HG02798 (cell line): ENCODE results near the gene CLEC18B.
"Not testable (repeated sequence)": the region's sequence is repeated elsewhere in the genome, so short reads cannot be mapped to it uniquely, and the experiment has no call there.

Experiments
- ATAC-seq: cut with Tn5 transposase; IDR thresholded peaks from one replicate; pipeline ENCODE4 v1.9.1; 2021; ENCODE audit warnings: mild to moderate bottlenecking; ENCODE audit not compliant: unreplicated experiment, poor library complexity

Gene CLEC18B

DNA sequence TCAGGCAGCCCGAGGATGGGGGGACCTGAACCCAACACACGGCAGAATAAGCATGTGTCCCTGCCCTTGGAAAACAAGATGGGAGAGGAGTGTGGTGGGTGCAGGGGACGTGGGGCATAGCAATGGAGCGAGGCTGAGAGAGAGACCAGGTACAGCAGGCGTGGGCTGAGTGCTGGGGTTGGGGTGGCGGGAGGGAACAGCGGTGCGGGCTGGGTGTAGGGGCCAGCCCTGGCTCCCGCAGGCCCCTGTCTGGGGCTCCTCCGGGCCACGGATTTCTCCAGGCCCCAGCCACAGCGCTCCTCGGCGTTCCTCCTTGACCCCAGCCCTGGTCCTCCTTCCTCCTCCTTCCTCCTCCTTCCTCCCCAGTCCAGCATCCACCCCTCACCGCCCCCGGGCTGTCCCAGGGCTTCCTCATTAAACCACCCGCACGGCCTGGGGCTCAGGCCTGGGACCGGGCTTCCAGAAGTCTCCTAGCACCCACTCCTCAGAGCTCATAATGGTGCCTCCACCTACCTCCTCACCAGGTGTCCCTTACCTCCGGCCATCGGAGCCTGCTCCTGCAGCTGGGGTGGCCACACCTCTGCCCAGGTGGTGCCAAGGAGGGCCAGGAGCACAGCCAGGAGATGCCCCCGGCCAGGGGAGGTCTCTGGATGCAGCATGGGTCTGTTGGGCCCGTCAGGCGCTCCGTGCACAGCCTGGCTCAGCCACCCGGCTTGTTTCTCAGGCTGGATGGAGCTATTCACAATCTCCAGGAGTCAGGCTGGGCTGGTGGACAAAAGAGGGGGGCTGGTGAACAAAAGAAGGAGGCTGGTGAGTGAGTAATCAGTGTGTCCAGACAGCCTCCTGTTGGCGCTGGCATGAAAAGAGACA, at the start of gene CLEC18B:
Gene CLEC18B, minus strand, starts transcription at position 867 of the 870 bp plus-strand sequence. Its CDS starts 208 bp downstream, at position 659.
- not testable (repeated sequence) for ATAC-seq

DNA sequence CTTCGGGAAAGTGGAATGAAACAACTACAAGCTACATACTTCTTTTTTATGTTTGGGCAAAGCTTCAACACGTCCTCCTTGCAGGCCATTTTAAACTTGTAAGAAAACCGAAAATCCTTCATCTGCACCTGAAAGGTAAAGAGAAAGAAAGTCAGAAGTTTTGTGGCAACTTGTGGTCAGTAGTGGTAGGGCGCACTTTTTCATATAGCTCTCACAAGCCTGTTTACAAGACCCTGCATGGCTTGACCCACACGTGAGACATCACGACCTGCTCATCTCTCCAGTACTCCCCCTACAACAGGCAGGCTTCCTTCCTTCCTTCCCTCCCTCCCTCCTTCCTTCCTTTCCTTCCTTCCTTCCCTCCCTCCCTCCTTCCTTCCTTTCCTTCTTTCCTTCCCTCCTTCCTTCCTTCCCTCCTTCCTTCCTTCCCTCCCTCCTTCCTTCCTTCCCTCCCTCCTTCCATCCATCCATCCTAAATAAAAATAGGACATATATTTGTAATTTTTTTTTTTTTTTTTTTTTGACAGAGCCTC, 48.7 kb upstream of the CLEC18B start:
- no peak for ATAC-seq

DNA sequence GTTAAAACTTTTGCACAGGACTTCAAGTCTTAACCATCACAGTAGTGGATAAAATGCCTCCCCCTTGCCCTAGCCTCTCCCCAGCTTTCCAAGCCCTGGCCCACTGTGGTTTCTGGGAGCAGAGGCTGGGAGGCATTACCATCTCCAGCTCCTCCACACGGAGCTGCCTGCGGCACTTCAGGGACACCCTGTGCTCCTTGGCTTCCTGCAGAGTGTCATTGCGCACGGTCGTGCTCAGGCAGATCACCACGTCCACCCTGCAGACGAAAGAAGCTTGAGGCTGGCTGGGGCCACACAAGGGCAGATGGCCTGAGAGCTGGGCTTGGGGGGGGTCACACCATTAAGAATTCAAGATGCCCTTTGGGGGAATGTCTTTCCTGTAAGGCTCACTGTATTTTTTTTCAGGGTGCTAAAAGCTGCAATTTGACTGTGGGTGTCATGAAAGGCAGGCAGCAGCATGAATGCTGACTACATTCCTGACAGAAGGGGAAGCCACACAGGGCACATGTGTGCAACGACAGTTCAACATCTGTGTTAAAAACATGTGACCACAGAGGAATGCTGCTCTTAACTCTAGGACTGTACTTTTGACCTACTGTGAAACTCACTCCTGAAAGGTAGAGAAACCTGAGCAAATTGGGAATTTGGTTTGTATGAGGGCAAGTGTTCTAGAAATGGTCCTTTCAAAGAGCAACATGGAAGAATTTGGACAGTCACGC, 47.7 kb upstream of the CLEC18B start:
- no peak for ATAC-seq

DNA sequence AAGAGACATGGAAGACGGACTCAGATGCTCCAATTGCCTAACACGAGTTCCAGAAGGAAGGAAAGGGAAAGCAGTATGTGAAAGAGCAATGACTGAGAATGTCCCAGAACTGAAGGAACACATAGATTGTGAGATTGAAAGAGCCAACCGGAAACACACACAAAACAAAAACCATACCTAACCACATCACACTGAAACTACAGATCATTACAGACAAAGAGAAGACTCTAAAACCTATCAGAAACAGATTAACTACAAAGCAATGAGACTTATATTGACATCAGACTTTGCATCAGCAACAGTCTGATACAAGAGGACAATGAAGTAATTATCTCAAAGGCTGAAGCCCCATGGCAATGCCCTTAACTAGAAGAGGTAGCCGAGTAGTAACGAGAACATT, 45.6 kb upstream of the CLEC18B start:
- ATAC-seq, result no peak

DNA sequence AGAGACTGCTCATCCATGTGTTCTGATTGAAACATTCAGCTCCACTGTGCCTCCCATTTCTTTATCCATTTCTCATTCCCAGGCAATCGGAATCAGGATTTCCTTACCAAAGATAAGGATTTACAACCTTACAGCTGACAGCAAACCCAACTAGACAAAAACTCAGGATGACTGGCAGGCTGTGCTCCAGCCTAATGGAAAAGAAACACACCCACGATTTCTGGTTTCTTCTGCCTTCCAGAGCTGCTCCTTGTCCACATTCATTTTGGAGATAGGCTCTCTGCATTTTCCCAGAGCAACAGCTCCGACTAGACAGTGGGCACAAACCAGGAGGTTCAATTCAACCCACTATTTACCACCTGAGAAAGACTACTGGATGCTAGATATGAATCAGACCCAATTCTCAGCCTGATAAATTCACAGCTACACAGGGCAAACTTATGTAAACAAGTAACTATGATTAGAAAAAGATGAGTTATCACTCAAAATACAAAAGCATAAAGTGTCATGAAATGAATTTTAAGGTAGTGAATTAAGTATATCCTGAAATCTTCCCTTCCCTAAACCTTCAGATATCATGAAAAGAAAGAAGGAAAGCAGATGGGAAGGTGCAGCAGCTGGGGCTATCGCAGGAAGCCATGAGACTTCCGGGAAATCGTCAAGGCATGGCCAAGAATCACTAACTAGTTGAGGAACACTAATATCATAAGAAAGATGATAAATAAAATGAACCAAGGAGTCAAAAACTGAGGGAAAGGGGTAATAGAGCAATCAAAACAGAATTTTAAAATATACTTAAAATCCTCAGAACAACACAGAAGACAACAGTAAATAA, 44.8 kb upstream of the CLEC18B start:
- ATAC-seq, result no peak

DNA sequence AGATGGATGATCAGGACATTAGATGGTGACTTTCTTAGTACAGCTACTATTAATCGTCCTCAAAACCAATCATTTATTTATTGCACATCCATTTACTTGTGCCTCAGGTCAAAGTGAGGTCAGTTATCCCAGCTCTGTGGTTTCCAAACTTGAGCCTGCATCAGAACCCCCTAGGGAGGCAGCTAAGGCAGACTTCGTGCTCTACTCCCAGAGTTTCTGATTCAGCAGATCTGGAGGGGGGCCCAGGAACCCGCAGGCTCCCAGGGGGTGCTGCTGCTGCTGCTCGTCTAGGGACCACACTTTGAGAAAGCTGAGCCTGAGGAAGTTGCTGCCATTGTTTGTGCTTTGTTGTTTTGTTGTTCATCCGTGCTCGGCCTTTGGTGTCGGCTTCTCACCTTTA, 44.0 kb upstream of the CLEC18B start:
- no peak for ATAC-seq

DNA sequence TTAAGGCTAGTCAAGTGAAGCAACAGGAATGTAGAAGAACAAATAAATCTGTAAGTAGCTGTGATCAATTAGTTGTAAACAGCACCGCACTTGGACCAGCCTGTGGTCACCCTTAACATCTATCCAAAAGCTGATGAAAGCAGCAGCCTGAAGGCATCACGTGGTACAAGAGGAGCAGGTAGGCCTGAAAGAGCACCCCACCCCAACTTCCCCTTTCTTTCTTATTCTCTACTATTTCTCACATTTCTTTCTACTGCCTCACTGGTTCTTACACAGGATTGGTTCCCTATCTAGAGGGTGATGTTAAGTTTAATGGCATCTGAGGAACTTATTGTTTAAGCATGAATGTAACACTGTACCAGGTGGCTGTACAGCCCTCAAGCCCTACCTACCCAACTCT, 42.6 kb upstream of the CLEC18B start:
- ATAC-seq, result no peak

DNA sequence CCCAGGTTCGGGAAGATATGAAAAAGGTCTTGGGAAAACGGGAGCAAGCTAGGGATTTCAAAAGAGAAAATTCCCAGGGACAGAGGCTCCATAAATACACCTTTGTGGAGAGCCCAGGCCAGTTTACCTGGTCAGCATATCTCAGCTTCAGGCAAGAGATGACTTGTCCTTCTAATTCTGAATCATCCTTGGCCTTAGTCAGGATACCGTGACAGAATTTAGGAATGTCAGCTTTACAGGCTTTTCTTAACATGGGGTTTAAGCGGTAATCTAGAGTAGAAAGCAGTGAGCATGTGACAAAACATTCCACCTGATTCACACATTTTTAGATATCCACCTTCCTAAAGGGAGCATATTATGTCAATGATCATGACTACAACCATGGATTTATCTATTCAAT, 41.1 kb upstream of the CLEC18B start:
- no peak for ATAC-seq

DNA sequence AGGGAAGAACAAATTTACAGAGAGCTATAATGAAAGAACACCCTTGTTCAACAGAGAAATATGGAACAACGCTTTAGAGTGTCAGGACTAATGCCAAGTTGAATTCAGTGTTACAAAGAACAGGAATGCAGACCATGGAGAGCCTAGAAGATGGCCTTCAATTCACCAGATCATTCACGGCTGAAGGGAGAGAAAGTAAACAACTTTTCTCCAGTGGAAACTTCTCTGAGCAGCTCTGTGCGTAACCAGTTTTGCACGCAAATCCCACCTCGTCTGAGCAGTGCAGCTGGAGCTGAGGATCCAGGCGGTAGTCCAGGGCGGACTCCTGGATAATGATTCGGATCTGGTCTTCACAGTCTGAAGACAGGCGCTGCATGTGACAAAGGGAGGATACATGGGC, 40.5 kb upstream of the CLEC18B start:
- no peak for ATAC-seq

DNA sequence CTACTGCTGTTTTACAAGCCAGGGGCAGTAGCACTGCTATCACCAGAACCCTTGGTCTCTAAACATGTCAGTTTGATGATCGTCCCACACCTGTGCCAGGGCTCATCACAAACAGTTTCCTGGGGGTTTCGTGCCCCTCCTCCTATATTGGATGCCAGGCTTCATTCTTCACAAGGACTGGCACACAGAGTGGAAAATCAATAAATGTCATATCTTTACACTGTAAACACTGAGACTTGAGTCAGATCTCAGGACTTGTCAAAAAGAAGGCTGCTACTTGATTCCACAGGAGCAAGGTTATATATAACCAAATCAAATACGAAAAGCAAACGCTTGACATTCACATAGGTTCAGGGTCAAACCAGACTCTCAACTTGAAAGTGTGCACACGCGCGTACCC, 39.3 kb upstream of the CLEC18B start:
- ATAC-seq, result no peak

DNA sequence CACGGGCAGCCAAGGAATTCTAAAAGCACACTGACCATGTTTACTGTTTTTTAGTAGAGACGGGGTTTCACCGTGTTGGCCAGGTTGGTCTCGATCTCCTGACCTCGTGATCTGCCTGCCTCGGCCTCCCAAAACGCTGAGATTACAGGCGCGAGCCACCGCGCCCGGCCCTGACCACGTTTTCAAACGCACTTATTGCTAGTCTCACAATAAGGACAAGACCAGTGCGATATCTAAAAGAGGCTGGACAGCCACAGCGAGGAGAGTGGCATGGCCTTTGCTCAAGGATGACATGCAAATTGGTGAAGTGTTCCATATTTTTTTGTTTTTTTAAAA, 35.0 kb upstream of the CLEC18B start:
- no peak for ATAC-seq

DNA sequence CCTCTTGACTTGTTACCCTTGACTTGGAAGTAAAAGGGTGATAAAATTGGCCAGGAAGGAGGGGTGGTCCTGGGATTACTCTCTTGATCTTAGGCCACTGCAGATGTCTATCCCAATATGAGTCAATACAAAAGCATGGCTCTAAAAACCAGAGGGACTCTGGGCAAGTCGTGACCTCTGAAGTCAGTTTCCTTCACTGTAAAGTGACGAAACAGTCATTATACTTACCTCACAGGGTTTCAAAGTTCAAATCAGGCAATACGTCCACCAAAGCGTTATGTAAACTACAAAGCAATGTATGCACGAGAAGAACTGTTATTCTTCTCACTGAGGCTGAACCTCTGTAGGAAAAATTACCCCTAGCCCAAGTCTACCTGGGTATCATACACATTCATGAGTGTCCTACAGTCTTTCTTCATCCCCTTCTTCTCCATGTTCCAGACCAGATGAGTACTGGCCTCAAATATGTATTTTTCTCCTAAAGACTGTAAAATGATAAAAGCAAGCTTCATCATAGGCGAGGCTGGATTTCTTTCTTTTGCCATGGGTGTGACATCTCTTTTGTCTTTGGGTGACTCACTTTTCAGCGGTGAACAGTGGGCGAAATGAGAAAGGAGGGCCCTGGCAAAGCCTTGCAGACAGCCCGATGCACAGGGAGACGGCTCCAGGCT, 34.5 kb upstream of the CLEC18B start:
- no peak for ATAC-seq

DNA sequence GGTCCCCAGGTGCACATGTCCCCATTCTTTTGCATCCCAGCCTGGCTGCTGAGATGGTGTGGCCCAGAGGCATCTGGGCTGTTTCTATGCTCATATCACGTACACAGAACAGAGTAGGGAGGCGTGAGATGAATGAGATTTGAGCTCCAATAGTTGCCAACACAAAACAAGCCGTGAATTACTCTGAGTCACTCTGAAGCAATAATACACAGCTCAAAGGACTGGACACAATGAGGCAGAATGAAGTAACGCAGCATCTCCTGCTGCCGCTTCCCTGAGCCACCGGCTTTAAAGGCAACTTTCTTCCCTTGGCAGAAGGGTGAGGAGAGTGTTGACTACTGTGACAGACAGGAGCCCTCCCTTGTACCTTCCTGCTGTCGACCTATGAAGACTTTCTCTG, 33.9 kb upstream of the CLEC18B start:
- ATAC-seq, result no peak

DNA sequence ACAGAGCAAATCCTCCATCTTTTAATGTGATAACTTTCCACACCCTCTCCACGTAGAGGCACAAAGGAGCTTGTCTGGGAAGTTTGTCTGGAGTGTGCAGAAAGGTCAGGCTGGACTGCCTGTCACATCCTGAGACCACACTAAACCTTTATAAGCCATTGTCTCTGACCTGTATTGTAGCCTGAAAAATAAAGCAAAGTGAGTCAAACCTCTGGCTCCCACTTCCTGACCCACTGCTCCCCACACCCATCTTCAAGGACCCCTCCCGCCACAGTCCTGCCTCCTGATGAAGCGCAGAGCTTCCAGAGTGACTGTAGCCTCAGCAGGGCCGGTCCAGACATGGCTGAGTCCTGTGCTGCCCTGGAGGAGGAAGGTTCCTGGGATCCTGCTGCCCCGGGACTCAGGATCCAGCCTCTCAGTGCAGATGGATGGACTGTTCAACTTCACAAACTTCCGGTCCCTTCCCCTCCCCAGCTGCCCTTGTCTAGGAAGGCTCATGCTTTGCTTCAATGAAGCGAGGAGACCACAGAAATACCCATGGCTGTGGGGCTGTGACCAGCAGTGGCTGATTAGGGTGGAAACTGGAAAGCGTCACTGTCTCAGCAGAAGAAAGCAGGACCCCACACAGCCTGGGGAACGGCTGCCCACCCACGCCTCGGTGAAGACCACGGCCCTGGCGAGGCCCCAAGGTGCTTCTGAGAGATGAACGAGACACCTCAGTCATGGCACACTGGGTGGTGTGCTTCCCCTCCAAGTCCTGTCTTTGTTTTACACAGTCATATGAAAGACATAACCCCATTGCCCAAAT, 30.9 kb upstream of the CLEC18B start:
- peak; percentile 57 for ATAC-seq

DNA sequence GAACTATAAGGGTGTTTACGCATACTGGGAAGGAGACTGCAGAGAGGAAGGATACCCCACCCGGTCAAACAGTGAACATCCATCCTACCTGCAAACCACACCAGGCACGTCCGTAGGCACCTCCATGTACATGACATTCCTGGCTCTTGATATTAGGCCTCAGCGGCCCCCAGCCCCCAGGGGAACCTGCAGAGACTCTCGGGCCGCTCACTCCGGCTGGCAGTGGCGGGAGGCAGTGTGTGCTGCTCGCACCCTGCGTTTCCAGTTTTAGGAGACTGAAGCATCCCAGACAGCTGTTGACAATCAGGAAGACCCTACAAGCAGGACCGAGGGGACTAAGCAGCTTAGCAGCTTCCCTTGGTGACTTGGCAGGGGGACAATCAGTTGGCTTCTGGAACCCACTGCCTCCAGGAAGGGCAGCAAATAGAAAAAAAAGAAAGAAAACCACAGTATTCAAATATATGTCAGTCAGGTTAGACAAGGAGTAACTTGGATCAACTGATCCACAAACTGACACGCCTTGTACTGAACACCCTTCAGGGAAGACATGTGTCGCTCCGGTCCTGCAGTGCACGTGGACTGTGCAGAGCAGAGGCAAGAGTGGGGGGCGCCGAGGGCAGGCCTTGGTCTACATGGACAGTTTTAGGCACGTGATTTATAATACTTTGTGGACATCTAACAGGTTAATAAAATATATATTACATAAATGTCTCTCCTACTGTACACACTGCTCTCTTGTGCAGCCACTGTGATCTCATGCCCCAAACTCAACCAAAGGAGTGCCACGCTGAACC, 29.9 kb upstream of the CLEC18B start:
- ATAC-seq, result no peak

DNA sequence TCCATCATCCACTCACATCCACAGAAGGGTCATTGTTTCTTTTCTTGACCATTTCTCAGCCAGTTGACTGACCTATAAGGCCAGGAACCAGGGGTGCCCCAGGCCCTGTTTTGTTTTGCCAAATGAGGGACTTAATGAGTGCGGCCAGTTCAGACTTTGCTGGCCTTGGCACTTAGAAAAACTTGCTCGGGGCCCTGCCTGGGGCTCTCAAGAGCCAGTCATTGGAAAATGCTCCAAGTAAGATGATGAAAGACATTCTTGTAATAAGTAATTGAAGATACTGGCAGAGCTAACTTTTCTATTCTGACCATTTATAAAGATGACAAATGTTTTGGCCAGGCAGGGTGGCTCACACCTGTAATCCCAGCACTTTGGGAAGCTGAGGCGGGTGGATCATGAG, 29.0 kb upstream of the CLEC18B start:
- ATAC-seq, result no peak

DNA sequence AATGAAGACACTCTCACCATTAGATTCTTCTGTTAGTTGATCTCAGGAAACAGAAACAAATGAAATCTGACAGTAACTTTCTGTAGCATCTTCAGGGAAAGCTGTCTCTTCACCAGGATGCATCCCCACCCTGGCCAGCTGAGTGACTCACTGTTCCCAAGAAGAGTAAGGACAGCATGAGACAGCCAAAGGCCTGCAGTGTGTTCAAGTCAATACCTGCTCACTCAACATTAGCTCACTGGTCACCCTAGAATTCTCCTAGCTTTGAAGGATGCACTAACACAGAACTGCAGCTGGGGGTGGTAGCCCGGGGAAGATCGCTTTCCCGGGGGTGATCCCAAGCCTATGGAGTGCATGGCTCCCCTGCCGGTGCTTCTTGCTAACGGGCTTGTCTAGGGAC, 28.2 kb upstream of the CLEC18B start:
- no peak for ATAC-seq

DNA sequence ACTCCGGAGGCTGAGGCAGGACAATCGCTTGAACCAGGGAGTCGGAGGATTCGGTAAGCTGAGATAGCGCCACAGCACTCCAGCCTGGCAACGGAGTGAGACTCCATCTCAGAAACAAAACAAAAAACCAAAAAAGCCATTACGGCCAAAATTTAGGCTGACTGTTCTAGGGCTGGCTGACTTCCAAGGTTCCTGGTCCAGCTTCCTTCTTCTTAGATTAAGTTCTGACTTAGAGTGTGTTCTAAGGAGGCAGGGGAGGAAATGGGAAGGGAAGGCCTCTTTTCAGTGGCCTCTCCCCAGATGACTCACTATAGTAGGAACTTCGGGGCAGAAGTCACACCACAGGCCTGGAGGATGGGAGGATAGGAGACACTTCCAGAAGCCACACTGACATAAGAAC, 27.7 kb upstream of the CLEC18B start:
- ATAC-seq, result no peak

DNA sequence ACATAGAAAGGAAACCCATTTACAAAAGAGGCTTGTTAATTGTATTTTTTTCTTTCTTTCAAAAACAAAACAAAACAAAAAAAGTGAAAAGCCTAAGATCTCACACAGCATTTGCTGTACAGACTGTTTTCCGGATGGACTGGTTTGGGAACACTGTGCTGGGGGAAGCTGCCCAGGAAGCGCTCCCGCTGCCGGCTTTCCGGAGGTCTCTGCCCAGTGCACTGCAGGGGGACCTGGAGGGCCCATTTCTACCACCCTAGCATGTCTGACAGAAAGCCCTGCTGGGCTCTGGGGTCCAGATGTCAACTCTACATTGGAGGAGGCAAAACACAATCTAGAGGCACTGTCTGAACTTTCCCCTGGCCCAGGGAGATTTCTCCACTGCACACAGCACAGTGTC, 26.3 kb upstream of the CLEC18B start:
- no peak for ATAC-seq
